NCI-H510A (cell line): Measurements from ENCODE around the gene PHF5A.
"Not testable (repeated sequence)": the region's sequence is repeated elsewhere in the genome, so short reads cannot be mapped to it uniquely, and the experiment has no call there.

Source experiments
- DNase-seq: peaks from one replicate; lab custom pipeline; 2025; lab: John Stamatoyannopoulos, UW

PHF5A gene

DNA sequence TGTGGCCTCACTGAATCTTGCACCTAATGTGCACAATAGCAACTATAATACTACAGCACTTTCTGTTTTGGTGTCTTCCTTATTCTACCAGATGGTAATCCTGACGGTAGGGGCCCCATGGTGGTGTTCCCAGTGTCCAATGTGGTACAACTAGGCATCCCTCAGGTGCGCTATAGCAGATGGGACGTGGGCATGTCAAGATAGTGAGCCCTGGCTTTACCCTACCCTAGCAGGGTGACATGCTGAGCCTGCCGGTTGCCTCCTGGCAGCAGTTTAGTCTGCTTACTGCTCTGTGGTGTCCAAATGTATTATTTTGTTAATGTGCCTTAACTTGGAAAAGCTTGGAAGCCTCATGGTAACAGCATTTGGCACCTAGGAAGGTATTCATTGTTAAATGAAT, 19.6 kb upstream of the PHF5A start:
- DNase-seq, result no peak

DNA sequence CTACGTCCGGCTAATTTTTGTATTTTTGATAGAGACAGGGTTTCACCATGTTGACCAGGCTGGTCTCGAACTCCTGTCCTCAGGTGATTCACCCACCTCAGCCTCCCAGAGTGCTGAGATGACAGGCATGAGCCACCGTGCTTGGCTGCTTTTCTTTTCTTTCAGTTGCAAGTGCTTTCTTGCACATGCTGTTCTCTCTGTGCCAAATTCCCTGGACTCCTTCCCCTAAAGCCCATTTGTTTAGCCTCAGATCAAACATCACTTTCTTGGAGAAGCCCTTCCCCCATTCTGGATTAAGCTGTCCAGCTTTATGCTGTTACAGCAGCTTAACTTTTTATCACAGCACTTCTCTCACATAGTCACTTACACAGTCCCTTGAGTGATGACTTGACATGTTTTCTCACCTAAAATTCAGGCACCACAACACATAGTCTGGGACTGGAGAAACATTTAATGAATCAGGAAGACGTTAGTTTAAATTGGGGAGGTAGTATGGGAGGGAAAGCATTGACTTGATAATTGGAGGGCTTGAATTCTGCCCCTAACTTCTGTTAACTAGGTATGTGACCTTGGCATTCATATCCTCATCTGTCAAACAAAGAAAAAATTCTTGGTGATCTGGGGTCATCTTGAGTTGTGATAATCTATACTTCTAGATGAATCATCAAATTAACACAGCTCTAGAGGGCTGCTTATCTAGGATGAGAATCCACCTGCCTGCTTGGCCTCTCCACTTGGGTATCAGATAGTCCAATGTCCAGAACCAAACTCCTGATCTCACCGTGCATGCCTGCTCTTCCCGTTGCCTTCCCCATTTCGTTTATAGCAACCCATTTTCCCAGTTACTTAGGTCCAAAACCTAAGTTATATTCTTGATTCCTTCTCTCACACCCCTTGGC, 18.8 kb upstream of the PHF5A start:
- DNase-seq, result no peak

DNA sequence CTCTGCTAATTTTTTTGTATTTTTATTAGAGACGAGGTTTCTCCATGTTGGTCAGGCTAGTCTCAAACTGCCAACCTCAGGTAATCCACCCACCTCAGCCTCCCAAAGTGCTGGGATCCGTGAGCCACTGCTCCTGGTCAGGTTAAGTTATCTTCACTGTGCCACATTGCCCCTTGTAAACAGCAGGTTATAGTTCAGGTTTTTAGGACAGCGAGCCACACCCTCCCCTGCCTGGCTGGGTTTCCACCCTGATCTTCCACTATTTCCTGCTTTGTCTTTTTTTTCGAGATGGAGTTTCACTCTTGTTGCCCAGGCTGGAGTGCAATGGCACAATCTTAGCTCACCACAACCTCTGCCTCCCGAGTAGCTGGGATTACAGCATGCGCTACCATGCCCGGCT, 16.5 kb upstream of the PHF5A start:
- no peak for DNase-seq

DNA sequence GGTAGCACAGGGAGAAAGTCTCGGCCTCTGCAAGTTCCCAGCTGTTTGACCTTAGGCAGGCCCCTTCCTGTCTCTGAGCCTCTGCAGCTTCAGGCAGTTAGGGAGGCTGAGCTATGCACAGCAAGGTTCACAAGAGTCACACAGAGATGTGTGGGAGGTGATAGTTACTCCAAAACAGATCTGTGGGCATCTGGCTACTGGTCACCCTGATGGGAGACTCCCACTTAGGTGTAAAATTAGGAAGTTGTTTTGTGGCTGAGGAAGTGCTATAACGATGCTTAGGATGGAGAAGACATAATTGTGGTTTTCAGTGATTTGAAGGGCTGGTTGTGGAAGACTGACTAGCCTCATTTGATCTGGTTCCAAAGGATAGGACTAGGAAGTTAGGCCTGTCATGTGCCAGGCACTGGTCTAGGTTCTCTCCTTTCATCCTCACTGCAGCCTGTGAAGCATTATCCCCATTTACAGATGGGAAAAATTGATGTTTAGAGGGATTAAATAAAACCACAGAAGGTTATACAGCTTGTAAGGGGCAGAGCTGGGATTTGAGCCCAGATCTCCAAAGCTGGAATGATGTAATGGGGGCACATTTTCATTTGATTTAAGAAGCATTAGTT, 13.9 kb upstream of the PHF5A start:
- no peak for DNase-seq

DNA sequence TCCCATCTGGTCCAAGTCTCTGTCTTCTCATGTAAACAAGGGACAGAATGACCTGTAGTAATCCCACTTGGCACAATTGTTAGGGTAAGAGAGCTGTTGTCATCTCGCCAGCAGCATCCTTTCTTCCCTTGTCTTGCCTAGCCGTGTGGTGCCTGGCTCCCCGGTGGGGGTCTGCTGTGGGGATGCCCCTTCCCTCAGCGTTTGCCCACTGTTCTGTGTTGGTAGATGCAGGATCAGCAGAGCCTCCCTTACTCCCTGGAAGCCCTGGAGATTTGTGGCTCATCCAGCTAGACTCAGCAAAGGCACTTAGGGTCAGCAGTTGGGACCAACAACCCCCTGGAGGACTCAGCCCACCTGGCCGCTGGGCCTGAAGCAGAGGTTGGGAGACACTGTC, 13.4 kb upstream of the PHF5A start:
- no peak for DNase-seq

DNA sequence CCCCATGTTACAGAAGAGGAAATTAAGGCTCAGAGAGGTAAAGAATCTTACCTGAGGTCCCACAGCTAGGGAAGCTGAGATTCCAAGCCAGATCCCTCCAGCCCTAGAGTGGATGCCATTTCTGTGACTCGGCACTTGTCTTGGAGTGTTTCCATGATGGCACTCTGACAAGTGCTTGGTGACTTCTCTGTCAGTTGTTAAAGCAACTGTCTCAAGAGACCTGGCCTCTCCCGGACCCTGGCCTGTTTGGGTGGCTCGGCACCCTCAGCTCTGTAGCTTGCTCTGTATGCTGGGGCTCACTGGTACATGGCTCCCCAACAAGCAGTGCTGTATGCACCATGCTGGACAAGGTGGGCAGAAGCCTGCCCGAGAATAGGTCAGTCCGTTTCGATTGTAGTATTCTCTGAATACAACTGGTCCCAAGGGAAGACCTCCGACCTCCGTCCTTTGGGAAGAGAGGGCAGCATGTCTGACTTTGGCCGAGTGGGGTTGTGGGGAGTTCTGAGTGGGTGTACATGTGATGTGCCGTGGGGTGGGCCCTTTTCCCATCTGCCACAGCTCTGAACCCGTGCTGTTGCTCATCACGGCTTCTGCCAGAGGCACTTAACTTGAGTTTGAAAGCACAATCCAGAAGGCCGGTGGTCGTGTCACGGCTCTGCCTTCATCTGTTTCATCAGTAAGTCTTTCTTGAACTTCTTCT, 12.8 kb upstream of the PHF5A start:
- DNase-seq, result no peak

DNA sequence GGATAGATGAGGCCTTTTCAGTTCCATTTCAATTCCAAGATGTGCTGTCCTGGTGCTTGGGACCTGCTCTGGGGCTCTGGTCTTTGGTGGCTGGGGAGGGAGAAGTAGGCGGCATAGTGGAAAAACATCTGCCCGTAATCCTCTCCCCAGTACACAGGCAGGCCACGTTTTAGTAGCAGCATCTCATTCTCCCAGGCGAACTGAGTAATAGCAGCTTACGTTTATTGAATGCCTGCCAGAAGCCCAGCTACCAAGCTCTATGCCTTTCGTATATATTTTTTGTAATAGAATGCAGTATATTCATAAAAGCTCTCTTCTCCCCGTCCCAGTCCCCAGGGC, 11.9 kb upstream of the PHF5A start:
- no peak for DNase-seq

DNA sequence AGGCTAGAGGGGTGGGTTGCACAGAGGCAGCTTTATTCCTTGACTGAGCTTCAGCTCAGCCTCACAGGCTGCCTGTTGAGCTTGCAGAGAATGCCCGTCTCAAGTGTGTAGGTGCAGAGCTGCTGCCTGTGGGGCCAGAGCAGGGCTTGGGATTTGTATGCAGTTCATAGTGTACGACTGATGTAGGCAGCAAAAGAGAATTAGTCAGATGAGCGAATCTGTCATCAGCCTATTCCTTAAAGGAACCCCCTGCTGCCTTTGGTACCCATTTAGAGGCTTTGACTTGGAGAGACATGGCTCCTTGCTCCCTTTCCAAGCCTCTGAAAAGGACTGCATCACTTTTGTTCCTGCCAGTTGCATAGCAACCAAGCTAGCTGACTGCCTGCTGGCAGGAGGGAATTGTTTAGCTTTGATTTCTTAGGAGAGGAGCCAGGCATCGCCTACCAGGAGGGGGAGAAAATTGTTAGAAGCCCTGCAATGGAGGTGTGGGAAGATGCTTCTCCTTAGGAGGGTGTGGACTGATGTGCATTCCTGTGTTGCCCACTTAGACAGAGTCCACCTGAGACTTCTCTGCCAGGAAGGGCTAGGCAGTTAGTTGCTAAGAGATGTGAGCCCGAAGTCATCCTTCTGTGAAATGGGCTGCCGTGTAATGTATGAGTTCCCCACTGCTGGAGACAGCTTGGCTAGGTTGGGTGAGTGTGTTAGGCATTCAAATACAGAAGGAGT, 11.3 kb upstream of the PHF5A start:
- no peak for DNase-seq

DNA sequence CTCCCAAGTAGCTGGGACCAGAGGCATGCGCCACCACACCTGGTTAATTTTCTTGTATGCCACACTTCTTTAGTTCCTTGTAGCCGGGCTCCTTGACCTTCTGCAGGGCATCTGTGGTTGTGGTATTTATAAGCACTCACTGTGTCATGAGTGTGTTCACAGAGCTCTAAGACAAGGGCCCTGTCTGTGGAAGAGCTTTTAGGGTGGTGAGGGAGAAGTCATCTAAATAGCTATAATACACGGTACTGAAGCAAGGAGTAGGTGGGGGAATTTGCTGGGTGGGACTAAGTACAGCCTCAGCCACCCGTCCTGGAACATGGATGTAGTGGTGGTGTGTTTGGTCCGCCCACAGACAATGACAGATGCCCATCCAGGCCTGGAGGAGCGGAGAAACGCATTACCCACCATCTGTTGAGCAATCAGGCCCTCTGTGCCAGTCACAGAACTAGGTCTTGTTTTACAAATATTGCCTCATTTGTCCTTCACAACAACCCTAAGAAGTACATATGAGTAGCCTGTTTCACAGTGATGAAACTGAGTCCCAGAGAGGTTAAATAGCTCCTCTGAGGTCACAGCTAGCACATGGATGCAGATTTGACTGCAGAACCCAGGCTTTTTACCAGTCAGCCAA, 10.5 kb upstream of the PHF5A start:
- DNase-seq, result no peak

DNA sequence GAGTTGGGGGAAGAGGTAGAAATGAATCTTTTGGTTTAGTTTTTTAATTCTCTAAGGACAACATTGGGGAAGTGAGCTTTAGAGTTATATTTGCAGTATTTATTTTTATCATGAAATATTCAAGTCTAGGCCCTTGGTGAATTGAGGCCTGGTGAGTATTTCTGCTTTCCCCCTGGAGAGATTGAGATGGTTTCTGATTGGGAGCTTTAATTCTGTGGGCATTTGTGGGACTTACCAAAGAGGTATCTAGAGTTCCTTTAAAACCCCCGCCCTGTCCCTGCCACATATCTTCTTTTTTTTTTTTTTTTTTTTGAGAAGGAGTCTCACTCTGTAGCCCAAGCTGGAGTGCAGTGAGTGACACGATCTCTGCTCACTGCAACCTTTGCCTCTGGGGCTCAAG, 10.0 kb upstream of the PHF5A start:
- DNase-seq, result no peak

DNA sequence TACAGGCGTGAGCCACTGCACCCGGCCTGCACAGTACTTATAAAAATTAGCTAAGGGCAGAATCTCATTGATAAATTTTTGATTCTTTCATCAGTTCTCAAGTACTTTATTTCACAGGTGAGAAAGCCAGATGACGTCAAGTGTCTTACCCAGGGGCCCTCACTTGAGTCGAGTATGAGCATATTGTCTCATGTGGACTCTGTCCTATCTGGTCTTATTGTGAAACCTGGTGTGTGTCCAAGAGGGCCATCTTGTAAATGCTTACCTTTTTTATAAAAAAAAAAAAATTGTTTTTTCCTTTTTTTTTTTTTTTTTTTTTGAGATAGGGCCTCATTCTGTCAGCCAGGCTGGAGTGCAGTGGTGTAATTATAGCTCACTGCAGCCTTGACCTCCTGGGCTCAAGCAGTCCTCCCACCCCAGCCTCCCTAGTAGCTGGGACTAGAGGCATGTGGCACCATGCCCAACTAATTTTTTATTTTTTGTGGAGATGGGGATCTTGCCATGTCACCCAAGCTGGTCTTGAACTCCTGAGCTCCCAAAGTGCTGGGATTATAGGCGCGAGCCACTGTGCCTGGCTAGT, 6.5 kb upstream of the PHF5A start:
- no peak for DNase-seq

DNA sequence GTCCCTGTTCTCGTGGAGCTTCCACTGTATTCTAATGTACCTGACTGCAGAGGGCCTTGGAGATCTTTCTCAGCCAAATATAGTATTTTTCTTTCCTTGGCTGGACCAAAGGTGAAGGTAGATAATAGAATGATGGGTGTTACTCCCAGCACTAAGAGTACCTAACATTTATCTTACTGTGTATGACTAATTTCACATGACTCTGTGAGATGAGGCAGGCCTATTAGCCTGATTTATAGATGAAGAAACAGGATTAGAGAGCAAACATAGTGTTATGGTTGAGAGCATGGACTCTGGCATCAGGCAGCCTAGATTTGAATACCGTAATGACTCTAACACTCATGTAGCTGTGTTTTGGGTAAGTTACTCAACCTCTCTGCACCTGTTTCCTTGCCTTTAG, 3.1 kb upstream of the PHF5A start:
- DNase-seq, result no peak

DNA sequence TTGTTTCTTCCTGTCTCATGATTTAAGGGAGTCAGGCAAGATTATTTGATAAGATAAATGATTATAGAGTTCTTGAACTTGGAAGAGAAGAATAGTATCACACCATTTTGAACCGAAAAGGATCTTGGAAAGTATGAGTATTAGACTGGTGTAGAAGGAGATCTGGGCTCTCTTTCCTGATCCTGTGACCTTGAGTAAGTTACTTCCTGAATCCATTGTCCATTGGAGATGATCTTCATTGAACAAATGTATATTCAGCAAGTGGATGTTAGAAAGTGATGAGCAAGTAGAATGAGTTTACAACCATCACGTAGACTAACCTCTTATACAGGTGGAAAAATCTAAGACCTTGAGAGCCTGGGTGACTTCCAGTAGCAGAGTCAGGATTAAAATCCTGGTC, 2.4 kb upstream of the PHF5A start:
- DNase-seq, result no peak

DNA sequence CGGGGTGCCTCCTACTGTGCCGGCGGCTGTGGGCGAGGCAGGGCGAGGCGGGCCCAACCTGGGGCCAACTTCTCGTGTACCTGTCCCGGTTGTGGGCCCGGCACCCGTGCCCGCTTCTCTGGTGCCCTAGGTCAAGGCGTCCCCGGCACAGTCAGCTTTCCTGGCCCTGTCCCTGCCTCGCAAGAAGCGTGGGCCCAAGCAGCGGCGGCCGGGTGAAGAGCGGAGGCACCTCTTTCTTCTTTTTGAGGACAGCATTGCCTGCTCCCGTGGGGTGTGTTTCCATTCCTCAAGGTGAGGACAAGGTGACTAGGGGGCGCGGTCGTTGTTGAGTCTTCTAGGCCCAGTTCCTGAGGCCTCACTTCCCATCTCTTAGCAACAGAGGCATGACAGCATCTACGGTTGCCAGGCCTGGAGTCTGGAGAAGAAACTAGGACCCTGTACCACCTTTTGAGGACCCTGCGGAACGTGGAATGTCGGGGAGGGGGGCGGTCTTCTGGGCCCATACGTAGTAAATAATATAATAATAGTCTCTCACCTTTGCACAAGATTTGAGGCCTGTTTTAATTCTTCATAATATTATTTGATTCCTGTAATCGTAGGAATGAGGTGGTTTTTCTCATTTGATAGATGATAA, 843 bp upstream of the PHF5A start:
- no peak for DNase-seq

DNA sequence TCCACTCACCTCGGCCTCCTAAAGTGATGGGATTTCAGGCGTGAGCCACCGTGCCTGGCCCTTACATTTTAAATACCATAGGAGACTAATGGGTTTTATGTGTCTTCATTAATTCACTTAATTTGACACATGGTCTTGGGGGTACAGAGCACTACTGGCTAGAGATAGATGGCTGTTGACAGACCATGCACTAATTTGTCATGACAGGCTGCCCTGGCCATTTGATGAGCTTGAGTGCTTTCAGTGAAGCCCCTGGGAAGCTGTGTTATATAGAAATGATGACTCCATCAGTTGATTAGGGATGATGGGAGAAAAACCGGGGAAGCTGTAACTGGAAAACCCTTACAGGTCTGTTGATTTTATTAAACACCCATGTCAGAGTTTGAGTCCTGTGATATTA, 6.6 kb downstream of the PHF5A start:
- DNase-seq, result no peak

DNA sequence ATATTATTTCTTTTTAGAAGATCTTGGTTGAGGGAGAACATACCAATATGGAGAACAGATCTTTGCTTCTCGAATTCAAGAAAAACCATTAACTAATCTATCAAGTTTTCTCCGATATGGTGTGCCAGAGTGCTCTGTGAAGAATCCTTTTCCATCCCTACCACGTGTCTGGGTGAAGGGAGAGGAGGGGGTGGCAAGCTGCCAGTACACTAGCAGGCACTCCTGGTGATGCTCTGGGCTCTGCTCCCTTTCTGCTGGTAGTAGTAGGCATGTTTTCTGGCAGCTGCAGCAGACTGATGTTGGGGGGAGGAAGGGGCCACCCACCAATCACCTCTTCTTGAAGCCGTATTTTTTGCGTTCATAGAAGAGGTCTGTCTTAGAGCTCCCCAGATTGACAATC, 8.4 kb downstream of the PHF5A start:
- DNase-seq, result not testable (repeated sequence)

DNA sequence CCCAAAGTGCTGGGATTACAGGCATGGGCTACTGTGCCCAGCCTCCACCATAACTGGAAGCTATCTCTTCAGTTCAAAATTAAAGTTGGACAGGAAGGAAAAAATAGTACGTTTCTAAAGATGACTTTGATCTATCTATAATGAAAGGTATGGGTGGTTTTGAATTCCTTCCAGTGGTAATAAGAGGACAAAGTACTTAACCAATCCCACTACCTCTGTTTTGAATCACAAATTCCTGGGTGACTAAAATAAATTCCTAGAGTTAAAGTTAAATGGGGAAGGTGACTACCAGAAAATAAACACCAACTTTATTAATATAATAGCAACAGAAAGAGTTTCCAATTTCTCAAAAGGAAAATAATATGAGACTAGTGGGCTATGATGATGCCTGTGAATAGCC, 9.1 kb downstream of the PHF5A start:
- DNase-seq, result no peak

DNA sequence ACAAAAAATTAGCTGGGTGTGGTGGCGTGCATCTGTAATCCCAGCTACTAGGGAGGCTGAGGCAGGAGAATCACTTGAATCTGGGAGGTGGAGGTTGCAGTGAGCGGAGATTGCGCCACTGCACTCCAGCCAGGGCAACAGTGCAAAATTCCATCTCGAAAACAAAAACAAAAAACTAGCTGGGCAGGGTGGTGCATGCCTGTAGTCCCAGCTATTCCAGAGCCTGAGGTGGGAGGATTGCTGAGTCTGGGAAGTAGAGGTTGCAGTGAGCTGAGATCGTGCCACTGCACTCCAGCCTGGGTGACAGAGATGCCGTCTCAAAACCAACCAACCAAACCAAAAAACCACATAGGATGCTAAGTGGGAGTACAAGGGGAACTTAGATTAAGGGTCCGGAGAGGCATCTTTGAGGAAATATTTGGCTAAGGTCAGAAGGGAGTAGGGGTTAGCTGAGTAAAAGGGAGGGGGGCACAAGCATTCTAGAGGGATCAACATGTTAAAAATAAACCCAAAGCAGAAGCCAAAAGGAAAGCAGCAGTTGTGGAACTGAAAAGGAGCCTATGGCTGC, 10.2 kb downstream of the PHF5A start:
- DNase-seq, result no peak

DNA sequence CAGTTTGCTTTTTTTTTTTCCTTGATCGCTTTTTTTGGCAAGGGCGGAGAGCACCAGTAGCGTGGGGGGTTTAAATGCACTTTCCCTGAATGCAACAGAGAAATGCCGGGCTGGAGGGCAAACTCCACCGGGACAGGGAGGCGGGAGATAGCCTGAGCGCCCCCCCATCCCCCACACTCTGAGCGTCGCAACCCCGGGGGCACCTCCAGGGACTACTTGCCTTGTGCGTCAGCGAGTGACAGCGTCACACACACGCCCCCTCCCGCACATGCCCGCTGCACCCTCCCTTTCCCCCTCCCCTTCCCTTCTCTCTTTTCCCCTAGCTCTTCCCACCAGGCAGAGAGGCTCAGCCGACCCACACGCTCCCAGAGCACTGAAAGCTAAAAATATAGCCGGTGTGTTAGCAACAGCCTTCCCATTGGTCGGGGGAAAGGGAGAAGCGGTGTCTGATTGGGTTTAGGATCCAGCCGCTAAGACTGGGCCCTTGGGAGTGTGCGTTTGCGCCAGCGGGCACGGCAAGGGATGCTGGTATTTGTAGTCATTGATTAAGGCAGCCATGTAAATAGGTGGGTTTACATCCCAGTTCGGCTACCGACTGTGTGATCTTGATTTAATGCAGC, 20.2 kb downstream of the PHF5A start:
- peak; percentile 90 for DNase-seq

DNA sequence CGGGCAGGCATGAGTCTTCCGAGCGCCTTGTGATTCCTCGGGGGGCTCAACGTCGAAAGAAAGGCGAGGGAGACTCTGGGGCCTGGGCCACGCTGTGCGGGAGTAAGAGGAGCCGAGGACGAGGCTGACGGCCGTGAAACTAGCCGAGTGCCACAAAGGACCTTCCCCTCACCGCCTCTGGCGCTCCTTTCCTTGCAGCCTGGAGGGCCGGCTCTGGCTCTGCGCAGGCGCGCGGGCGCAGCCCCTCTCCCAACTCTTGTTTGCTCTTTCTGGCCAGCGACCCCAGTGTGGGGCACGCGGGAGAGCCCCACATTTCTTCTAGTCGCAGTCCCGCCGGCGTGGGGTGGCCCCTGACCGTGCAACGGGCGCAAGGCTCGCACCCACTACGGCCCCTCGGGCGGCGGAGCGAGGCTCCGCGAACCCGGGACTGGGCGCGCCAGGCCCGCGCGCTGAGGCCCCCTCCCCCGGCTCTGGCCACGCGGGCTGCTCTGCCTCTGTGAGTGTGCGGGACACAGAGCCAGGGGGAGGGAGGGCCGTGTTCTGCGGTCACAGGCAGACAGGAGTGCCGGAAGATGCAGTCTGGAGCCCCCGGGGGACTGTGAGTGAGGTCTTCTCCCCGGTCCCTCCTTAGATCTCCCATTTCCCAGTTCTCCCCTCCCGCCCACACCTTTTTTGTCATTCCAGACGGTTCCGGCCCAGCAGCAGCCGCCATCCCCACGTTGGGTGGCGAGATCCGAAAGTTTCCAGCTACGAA, 20.9 kb downstream of the PHF5A start:
- peak; percentile 40 for DNase-seq
